Measurements from ENCODE around the gene SETD2.
"Not testable (repeated sequence)": the region's sequence is repeated elsewhere in the genome, so short reads cannot be mapped to it uniquely, and the experiment has no call there.

The SETD2 gene

DNA sequence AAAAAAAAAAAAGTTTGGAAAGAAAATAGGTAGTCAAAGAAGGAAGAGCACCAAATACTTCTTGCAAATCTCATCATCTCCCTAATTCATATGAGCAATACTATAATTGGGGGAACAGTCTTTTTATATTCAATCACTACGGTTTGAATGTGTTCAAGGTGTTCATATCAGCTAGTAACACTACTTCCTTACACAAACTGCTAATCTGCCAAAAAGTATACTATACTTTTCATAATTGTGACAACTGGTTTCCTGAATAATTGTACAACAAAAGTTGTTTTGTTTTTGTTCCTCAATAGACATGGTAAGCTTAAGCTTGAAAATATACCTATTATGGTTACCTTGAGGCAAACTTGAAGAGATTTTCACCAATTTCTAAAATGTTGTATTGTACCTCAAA lies 12.1 kb downstream of the SETD2 start:
- DNase-seq: peak; percentile 30

DNA sequence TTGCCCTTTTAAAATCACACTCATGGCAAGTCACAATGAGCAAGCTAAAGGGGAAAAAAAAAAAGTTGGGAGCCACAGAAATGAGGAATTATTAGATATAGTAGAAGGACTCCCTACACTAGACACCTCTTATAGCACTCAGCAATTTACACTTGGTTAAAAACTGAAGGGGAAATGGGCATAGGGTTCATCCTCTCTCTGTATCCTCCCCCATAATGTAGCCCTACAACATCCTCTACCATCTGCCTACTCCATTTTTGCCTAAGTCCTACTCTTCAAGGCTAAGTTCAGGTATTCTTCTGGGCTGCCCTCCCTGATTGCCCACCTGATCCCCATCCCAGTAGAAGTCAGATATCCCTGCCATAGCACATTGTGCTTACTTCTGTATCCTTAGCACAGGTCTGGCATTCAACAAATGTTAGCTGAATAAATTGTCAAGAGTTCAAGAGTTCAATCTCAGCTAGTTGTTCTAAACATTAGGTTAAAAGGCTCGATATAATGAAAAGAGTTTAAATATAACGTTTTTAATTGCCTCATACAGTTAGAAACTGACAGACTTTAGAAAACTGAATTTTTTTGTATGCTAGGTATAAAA lies 14.5 kb downstream of the SETD2 start:
- no peak for DNase-seq

DNA sequence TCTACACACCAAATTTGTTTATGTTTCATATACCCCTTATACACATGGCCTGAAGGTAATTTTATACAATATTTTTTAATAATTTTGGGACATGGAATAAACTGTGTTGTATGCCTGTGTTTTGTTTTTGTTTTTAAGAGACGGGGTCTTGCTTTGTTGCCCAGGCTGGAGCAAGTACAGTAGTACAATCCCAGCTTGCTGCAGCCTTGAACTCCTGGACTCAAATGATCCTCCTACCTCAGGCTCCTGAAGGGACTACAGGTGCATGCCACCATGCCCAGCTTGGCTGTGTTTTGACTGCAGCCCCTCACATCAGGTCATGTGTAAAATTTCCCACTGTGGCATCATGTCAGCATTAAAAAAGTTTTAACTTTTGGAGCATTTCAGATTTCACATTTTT lies 18.6 kb downstream of the SETD2 start:
- DNase-seq: no peak

DNA sequence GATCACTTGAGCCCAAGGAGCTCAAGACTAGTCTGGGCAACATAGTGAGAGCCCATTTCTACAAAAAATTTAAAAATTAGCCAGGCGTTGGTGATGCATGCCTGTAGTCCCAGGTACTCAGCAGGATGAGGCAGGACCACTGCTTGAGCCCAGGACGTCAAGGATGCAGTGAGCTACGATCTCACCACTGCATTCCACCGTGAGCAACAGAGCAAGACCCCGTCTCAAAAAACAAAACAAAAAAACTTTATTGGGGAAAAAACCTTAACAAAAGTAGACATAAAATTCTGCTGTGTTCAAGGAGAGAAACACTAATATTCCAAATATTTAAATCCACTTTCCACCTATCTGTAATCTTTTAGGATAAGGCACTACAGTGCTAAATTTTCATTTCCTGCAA lies 20.8 kb downstream of the SETD2 start:
- no peak for DNase-seq

DNA sequence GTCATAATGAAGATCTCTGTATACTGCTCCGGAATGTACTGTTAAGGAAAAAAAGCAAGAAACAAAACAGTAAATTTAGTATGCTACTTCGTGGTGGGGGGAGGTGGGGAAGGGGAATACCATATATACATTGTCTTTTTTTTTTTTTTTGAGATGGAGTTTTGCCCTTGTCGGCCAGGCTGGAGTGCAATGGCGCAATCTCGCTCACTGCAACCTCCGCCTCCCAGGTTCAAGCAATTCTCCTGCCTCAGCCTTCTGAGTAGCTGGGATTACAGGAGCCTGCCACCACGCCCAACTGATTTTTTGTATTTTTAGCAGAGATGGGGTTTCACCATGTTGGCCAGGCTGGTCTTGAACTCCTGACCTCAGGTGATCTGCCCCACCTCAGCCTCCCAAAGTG lies 21.4 kb downstream of the SETD2 start:
- DNase-seq: not testable (repeated sequence)

DNA sequence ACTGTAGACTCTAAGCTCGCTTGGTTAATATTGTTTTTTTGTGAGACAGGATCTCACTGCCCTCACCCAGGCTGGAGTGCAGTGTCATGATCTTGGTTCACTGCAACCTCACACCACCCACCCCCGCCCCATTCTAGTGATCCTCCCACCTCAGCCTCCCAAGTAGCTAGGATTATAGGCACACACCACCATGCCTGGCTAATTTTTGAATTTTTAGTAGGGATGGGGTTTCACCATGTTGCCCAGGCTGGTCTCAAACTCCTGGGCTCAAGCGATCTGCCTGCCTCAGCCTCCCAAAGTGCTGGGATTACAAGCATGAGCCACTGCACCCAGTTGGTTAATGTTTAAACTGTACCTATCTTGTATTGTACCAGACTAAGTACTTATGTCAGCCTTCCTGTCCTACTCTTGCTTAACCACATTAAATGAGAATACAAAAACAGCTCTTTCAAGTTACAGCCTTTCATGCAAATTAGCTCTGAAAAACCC lies 22.9 kb downstream of the SETD2 start:
- not testable (repeated sequence) for DNase-seq

DNA sequence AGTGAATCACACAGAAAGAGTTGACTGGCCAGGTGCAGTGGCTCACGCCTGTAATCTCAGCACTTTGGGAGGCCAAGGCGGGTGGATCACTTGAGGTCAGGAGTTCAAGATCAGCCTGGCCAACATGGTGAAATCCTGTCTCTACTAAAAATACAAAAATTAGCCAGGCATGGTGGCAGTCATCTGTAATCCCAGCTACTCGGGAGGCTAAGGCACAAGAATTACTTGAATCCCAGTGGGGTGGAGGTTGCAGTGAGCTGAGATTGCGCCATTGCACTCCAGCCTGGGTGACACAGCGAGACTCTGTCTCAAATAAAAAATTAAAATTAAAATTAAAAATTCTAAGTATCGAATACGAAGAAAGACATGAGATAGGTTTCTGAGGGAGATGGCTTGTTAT lies 23.4 kb downstream of the SETD2 start:
- DNase-seq: not testable (repeated sequence)

DNA sequence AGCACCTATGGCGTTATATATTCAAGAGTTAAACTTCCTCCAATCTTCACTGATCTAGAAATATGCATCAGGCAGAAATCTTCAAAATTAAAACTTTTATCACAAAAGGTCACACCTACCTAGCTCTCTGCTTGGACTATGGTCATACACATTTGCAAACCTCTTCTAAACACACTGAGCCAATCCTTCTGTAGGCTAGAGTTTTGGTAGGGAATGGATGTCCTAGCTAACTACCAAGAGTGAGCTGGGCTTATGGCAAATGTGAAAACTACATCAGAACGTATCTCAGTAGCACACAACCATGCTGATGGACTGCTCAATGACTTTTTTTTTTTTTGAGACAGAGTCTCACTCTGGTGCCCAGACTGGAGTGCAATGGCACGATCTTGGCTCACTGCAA lies 29.6 kb downstream of the SETD2 start:
- no peak for DNase-seq

DNA sequence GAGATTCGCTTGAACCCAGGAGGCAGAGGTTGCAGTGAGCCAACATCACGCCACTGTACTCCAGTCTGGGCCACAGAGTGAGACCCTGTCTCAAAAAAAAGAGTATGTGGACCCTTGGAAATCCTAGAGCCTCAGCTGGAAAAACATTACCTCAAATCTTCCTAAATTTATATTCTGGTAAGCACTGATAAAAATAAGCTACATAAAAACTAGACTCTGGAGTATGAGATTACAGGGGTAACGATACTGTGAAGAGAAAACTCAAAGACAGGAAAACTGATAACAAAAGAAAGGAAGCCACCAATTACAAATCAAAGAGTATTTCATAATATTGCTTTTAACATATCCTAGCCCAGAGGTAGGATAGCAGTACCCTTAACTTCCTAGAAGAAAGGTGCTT lies 30.3 kb downstream of the SETD2 start:
- peak; percentile 27 for DNase-seq

DNA sequence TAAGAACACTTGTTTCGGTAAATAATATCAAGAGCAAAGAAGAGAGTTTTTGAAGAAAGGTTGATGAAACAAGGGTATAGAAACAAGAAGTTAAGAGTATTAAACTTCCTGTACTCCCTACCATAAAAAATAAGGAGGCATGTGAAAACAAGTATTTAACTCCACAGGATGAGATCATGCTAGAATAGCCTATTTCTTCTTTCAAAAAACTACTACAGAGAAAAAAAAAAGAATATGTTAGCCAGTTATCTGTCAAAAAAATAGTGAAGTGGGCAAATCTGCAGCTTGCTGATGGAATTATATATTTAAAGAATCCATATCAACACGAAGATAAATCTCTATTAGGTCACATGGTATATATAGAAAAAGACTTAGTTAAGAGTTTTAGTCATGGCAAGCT lies 33.4 kb downstream of the SETD2 start:
- peak; percentile 5 for DNase-seq

DNA sequence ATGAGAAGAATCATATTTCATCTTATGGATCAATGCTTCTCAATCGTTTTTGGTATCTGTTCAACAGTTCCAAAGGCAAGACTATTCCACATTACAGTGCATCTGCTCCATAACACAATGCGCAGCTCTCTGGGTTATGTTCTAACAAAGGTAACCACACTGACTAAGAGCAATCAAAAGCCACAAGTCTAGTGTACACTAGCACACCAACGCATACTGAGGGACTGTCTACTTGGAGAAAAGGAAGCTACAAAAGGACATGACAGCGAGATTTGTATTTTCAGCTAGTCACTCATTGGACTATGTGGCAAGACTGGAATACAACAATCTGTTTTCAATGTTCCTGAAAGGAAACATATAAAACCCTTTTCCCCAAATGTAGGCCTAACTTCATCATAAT lies 35.8 kb downstream of the SETD2 start:
- DNase-seq: peak; percentile 29

DNA sequence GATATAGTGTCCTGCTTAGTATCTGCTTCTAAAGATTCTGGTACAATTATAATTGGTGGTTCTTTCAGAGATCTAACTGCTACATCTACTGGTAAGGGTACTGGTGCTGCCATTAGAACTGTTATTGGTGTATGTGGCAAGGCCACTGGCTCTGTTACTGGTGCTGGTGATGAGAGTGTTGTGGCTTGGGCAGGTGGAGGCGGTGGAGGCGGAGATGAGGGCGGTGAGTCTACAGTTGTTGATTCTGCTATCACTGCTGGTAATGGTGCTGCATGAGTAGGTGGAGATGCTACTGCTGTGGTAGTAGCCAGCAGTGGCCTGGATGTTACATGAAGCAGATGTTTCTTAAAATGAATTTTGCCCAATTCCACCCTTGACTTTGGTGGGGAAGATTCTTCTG lies 40.1 kb downstream of the SETD2 start:
- no peak for DNase-seq

DNA sequence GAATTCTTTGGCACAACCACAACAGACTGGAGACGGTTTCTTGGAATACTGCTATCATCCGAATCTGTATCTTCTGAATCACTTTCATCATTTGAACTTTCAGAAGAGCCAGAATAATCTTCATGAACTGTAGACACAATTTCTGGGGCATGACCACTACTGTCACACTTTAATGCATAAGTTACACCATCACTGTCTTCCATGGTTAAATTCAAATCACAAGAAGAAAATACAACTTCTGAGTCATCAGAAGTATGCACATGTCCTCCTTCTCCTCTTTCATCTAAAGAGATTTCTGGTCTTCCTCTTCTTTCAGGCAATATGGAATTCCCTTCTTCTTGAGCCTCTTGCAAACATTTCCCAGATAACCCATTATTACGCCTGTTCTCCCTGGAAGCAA lies 42.5 kb downstream of the SETD2 start:
- no peak for DNase-seq

DNA sequence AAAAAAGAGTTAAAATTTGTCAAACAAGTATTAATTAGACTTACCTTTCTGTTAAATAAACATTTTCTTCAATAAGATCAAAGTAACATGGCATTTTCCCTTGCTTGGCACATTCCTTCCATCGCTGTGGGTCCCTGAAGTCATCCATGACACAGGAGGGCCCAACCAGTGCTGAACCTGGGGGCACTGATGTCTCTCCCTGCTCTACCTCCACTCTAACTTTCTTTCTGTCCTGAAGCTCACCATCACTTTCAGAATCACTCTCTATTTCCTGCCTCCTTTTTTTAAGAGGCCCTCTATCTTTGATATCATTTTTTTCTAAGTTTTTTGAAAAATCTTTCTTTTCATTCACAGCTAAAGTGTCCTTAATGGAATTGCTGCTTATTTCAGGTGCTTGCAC lies 43.8 kb downstream of the SETD2 start:
- DNase-seq: no peak

DNA sequence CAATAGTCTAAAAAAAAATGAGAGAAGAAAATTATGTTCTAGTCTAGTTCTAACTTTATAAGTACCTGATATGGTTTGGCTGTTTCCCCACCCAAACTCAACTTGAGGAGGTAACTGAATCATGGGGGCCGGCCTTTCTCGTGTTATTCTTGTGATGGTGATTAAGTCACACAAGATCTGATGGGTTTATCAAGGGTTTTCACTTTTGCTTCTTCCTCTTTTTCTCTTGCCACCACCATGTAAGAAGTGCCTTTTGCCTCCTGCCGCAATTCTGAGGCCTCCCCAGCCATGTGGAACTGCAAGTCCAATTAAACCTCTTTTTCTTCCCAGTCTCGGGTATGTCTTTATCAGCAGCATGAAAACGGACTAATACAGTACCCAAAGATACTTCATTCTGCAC lies 44.5 kb downstream of the SETD2 start:
- DNase-seq: peak; percentile 59

DNA sequence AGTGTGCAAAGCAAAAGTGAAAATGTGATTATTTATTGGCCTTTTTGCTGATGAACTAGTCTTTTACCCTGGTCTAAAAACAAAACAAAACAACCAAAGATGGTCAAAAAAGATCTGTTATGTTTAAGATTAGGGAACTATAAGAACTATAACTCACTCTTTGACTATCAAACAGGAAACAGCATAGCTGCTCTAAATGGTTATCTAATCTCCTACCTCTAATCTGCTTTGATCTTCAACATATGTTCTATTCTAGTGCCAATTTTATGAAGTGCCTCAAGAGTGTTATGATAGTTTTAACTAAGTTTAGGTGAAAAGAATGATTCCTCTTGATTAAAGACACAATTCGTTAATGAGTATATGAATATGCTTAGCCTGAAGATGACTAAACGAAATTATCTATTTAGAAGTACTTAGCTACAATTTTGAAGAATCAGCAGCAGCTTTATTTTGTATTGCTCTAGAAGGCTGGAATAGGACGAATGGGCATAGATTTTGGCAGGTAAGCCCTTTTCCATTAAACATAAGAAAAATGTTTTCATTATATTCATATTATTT lies 46.0 kb downstream of the SETD2 start:
- peak; percentile 81 for DNase-seq

DNA sequence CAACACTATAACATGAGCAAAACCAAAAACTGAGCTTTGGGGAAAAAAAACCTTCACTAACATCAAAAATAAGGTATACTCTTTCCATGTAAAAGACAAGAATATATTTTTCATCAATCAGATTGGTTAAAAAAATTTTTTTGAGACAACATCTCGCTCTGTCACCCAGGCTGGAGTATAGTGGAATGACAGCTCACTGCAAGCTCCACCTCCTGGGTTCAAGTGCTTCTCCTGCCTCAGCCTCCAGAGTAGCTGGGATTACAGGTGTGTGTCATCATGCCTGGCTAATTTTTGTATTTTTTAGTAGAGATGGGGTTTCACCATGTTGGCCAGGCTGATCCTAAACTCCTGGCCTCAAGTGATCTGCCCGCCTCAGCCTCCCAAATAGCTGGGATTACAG lies 48.4 kb downstream of the SETD2 start:
- not testable (repeated sequence) for DNase-seq

DNA sequence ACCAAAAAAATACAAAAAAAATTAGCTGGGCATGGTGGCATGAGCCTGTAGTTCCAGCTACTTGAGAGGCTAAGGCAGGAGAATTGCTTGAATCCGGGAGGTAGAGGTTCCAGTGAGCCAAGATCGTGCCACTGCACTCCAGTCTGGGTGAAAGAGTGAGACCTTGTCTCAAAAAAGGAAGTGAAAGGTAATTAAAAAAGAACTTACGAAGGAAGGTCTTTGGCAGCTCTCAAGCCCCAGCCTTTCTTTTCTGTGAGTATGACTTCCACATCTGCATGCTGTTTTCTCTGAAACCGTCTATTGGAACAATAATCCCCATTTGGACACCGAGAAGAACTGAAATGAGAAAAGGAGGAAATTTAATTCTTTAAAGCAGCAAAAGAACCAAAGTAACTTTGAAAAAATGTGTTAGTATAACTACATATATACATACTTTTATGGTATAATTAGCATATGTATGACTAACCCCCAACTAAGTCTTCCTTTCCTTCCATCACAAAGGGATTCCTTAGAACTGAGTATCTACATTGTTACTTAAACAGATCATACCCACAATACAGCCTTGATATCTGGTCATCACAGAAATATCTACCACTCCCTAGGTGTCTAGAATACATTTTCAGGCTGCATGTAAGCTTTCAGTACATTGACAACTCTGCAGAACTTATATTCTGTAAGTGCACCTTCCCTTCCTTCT lies 50.1 kb downstream of the SETD2 start:
- DNase-seq: no peak

DNA sequence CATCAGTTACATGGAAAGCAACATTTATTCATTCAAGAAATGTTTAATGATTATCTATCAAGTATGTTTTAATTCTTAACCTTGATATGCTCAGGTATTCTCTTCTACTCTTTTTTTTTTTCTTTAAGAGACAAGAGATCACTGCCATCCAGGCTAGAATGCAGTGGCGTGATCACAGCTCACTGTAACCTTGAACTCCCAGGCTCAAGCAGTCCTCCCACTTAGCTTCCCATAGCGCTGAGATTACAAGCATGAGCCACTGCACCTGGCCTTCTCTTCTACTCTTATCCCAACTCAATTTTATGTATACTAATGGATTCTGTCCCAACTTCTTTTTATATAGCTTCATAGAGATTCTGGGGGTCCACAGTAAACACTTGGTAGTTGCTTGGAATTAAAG lies 50.9 kb downstream of the SETD2 start:
- no peak for DNase-seq

DNA sequence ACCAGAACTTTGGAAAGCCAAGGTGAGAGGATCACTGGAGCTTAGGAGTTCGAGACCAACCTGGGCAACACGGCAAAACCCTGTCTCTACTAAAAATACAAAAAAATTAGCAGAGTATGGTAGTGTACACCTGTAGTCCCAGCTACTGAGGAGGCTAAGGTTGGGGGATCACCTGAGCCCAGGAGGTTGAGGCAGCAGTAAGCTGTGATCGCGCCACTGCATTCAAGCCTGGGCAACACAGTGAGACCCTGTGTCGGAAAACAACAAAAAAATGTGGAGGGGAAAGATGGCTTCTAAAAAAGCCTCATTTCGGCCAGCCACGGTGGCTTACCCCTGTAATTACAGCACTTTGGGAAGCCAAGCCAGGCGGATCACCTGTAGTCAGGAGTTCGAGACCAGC lies 54.5 kb downstream of the SETD2 start:
- DNase-seq: no peak

DNA sequence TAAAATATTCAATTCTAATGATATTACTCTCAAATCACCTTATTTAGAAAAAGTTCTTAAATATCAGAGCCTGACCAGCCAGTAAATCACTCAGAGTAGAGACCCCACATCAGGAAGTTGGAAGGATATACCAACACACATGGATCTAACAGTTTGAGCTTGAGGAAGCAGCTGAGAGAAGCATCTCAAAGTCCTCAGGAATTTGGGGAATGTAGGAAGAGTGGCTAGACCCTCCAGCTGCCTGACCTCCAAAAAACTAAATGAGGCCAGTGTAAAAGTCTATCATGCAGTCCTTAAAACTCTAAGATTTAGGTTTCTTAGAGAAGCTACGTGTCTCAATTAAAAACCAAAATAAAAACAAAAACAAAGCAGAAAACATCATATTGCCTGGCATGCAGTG lies 55.4 kb downstream of the SETD2 start:
- DNase-seq: no peak

DNA sequence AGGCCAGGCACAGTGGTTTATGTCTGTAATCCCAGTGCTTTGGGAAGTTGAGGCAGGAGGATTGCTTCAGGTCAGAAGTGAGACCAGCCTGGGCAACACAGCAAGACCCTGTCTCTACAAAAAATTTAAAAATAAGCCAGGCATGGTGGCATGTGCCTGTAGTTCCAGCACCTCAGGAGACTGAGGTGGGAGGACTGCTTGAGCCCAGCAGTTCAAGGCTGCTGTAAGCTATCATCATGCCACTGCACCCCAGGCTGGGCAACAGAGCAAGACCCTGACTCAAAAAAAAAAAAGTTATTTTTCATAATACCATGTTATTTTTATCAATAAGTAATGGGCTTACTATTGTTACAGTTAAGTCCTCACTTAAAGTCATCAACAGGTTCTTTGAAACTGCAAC lies 59.7 kb downstream of the SETD2 start:
- no peak for DNase-seq

DNA sequence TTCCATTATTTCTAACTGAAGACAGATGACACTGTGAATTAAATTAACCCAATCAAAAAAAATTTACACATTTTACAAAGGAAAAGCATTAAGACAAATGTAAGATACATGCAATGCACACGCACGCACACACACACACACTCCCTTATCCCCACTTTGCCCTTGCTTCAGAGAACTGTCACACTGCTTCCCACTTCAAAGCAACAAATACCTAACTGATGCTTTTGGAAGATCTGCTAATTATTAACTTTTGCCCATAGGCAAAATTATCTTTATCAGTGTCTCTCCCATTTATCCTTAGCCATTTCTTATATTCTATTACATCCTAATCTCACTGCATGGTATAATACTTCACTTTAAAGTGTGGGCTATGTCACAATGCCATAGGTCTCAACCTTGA lies 60.3 kb downstream of the SETD2 start:
- DNase-seq: no peak

DNA sequence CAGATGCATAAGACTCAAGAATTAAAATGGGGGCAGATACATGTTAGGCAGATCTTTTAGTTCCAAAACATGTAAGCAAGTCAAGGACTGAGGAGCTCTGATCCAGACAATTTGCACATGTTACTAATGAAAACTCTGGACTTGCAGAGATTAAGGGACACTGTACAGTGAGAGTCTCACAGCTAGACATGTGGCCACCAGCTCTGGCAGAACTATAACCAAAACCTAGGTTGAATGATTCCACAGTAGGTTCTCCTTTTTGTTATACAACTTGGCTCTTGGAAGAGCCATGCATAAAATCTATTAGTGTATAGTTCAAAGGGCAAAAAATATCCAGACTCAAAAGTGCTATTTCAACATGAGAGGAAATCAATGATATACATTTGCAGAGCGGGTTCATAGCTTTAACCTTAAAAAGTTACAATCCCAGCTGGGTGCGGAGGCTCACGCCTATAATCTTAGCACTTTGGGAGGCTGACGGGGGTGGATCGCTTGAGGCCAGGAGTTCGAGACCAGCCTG lies 61.8 kb downstream of the SETD2 start:
- no peak for DNase-seq

Data from hematopoietic multipotent progenitor cell treated with erythropoietin and hydrocortisone succinate and interleukin-3 and kit ligand, for 4 days (in vitro differentiated cells).